NK-92 (cell line): Measurements from ENCODE around the gene NUDT16L1.
"Not testable (repeated sequence)": the region's sequence is repeated elsewhere in the genome, so short reads cannot be mapped to it uniquely, and the experiment has no call there.

Experiments
- DNase-seq: peaks from one replicate; lab custom pipeline; 2025; ENCODE audit not compliant: unreplicated experiment; lab: John Stamatoyannopoulos, UW

NUDT16L1 gene

DNA sequence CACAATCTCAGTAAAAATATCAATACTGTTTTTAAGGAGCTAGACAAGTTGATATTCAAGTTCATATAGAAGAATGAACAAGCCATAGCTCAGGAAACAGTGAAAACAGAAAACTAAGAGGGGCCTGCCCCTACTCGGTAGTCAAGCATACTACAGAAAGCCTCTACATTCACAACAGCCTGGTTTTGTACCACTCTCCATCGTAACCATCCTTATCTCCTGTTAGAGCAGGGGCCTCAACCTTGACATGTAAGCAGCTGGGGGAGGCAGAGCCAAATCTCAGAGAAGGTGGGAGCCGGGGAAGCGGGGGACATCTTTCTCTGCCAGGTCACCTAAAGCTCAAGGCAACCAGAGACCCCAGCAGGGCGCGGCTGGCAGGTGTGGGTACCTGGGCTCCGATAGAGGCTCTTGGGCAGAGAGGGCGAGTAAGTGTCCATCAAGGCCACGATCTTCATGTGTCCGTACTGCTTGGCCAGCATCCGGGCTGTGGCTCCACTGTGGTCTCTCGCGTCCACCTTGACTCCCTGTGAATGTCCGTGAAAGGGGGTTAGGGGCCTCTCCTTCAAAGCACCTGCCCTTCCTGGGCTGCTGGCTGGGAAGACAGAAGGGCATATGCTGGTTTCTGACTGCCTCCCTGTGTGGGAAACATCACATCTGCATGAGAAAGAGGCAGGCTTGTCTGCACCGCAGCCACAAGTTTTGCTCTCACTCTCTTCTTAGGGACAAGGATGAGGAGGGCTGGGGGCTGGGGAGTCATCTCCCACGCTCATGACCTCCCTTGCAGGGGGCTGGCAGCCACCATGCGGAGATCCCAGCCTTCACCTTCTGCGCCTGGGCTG is 20.5 kb downstream of the NUDT16L1 start:
- no peak for DNase-seq

- no peak for DNase-seq
Measured at GRCh38 chr16:4714996-4715395, 21.6 kb downstream of the NUDT16L1 start.

DNA sequence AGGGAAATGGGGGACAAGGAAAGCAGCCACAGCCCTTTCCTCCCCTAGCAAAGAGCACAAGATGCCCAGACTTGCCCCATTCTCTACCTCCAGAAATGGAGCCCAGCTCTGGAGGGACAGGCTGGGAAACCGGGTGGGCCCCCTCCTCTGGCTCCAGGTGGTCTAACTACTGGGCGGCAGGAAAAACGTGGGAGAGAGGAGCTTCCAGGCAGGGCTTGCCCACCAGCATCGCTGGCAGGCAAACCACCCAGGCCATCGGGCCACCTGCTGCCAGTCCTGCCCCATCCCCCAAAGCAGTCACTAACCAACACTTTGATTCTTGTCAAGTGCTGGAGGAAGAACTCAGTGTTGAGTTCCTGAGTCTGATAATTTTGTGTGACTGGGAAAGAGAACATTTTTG is 25.1 kb downstream of the NUDT16L1 start:
- no peak for DNase-seq

DNA sequence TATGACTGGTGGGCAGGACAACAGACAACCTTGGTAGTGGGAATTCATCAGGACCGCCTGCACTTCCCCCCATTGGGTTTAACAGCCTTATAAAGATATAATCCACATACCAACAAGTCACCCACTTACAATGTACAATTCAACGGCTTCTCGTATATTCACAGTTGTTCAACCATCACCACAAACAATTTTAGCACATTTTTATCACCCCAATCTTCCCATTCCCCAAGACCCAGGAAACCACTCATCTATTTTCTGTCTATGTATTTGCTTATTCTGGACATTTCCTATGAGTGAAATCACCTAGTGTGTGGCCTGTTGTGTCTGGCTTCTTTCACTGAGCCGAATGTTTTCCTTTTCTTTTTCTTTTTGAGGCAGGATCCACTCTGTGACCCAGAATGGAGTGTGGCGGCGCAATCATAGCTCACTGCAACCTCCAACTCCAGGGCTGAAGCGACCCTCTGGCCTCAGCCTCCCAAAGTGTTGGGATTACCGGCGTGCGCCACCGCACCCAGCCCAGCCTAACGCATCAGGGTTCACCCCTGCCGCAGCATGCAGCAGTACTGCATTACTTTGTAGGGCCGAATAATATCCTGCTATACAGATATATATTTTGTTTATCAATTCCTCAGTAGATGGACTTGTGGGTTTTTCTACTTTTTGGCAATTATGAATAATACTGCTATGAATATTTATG is 29.9 kb downstream of the NUDT16L1 start:
- no peak for DNase-seq

DNA sequence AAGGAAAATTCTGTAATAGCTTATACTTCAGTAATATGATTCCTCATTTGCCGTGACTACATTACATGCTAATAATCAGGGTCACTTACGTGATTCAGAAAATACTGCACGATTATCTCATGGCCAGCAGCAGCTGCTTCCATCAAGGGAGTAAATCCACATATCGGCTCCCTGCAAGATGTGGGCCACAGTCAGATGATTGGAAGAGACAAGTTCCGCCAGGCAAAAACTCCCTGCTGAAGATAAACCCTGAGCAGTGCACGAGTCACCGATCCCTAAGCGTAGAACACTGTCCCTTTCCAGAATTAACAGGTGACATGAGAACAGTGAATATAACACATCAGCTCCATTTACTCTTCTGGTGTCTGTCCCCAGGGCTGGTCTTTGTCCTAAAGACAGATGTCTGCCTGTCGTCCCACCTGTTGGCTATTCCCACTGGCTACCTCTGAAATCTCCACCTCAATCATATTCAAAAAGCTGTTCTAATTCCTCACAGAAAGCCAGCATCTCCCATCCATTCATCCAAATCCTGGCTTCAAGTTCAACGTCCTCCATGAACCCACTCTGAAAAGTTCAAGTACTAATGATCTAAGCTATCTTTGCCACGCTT is 31.4 kb downstream of the NUDT16L1 start:
- no peak for DNase-seq

DNA sequence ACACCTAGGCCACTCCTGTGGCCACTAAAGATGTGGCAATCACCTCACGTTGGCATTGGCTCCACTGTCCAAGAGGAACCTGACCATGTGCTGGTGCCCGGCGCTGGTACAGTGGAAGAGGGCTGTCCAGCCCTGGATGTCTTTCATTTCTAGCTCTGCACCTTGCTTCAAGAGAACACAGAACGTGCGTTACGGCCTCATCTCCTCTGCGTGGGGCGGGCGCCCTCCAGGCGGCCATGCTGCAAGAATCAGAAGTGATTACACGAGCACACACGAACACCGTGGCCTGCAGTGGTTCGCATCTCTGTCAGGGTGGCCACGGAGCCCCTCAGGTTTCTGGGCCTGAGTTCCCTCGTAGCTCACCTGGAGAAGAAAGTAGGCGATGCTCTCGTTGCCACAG is 33.3 kb downstream of the NUDT16L1 start:
- DNase-seq, result no peak

DNA sequence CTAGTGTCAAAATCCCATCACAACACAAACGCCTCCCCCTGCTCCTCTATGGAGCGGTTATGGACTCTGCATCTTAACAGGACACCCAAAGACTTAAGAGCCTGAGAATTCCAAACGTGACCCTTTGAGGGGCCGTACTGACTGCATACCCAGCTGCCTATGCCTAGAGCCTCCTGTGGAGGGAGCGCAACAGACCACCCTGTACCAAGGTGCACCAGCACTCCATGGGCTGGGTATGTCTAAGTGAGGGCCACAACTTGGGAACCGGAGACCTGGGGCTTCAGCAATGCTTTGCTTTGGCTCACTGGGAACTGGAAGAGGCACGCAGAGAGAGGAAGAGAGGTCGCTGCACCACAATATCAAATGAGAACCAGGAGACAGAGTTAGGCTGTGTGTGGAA is 35.3 kb downstream of the NUDT16L1 start:
- no peak for DNase-seq

DNA sequence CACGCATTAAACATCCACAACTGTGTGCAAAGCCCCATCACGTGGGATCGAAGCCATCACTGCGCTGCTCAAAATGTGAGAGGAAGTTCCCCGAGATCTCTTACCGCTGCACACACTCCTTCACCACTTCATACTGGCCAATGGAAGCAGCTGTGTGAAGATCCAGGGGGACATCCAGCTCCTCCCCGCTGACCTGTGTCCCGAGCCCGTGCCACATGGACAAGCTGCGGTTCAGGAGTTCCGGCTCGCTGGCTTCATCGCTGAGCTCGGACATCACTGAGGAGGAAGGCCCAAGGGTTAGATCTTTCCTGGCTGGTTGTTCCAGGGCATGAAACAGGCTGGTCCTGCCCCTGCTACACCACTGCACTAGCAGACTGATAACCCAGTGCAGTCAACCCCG is 36.5 kb downstream of the NUDT16L1 start:
- DNase-seq, result no peak

GRCh38 chr16:4733211-4733742 is 39.9 kb downstream of the NUDT16L1 start:
- DNase-seq, result no peak

DNA sequence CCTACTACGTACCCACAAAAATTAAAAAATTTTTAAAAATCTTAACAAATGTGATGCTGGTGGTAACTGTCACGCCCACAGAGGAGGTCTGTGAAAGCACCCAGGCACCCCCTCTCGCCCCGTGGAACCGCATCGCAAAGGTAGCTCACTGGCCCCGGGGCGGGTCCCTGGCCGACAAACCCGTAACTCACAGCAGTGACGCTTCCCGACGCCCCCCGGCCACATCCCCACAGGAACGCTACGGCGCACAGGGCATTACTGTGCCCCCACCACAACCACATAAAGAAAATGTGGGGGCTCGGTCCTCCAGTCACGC is 40.3 kb downstream of the NUDT16L1 start:
- no peak for DNase-seq

DNA sequence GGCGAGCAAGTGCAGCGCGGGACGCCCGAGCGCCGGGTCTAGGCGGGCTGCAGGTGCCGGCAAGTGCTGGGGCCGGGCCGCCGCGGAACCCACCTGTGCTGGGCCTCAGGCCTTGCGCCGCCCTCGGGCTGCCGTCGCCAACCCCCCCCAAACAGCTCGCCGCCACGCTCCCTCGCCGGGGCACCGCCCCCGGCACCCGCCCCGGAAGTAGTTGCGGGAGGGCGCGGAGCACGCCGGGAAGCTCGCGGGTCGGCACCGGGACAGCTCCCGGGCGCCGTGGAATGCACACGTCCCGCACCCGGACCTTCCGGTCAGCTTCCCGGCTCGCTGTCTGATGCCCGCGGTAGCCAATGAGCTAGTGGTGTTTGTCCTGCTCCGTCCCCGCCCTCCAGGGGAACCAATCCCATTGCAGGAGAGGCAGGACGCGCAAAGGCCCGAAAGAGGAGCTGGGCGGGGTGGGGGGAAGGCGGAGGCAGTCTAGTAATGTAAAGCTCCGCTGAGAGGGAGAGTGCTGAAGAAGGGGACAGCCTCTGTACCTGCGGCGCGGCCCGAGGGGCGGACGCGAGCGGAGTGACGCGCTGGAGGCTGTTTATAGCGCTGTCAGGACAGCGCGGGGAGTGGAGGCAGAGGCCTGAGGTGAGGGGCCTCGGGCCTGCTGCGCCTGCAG is 40.8 kb downstream of the NUDT16L1 start, which contains the start of the genes ANKS3 and DNAAF8:
Gene ANKS3 (minus strand): TSS at position 209 of the 667 bp plus-strand sequence. CDS start 4,122 bp downstream, outside the sequence.
Gene DNAAF8 (plus strand): TSS at position 475 of the 667 bp plus-strand sequence. CDS start 1,978 bp downstream, outside the sequence.
- no peak for DNase-seq

GRCh38 chr16:4734730-4735535 is 41.6 kb downstream of the NUDT16L1 start:
- peak; percentile 63 for DNase-seq

DNA sequence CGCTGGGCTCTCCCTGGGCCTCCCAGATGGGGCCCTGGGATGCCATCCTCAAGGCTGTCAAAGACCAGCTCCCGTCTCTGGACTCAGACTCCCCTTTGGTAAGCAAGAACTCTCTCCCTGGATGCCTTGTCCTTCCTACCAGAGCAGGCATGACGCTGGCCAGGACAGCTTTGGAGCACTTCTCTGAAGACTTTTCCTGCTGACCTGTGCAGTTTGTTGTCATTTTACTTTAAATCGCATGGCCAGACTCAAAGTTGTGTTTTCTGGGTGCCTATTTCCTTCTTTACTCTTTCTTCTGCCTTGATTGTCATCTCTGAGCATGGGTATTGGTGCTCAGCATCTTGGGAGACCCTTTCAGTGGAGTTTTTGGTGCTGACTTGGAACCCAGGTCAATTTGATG is 43.2 kb downstream of the NUDT16L1 start:
- DNase-seq, result no peak

- DNase-seq, result no peak
Measured at GRCh38 chr16:4737545-4737944, 44.2 kb downstream of the NUDT16L1 start.

DNA sequence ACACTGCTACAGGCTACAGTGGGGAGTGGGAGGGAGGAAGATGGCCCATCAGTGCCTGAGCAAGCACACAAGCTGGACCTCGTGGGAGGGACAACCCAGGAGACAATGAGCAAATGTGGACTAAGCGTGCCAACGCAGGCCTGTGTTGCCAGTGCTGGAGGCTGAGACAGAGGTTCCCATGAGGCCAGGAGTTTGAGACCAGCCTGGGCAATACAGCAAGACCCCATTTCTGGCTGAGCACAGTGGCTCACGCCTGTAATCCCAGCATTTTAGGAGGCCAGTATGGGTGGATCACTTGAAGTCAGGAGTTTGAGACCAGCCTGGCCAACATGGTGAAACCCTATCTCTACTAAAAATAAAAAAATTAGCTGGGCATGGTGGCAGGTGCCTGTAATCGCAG is 45.0 kb downstream of the NUDT16L1 start:
- not testable (repeated sequence) for DNase-seq

DNA sequence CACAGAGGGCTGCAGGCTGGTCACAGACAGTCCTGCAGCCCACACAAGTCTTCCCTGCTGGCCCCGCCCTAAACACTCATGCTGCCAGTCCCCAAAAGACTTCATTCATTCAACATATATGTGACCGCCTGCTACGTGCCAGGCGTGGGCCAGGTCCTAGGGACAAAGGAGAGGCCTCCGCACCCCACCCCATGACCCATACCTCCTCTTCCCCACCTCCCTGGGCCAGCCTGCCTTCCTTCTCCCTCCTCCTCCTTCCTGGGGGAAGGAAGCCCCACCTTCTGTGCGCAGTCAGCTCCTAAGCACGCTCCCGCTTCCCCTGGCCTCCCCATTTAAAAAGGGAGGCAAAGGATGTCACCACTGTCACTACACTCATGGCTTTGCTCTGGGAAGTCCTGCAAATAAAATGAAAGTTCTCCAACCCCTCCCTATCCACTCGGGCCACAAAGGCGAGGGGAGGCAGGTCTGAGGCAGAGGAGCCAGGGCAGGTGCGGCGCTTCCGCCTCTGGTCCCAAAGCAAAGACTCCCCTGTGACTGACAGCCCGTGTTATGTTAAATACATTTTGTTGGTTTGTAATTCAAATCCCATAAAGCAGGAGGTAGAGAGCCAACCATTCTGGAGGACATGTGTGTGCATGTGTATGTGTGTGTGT is 50.0 kb downstream of the NUDT16L1 start:
- DNase-seq, result no peak

DNA sequence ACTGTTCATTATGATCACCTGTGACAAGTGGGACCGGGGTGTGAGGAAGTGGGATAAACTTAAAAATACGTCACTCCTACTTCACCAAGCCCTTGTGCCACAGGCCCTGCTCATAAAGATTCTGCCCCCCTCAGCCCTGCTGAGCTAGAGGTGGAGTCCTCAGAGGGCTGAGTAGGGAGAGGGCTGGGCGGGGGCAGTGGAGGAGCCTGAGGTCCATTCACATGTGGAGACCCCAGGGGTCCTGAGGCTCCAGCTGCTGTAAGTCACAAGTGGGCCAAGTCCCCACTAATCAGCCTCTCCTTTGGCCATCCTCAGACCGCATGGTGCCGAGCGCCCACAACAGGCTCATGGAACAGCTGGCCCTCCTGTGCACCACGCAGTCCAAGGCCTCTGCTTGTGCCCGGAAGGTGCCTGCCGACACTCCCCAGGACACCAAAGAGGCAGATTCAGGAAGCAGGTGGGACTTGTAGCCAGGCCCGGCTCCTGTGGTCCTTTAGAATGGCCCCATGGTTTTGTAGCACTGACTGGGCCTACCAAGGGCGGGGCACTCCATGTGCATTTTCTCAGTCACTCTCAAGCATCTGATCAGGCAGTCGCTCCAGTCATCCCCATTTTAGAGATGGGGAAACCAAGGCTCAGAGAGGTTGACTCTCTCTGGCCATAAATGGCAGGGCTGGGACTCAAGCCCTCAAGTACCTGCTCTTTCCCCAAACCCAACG is 51.4 kb downstream of the NUDT16L1 start:
- DNase-seq, result no peak

- no peak for DNase-seq
Measured at GRCh38 chr16:4745274-4745569, 51.9 kb downstream of the NUDT16L1 start.
